HG03108 (cell line): ENCODE measurements around the gene GABBR1.

ENCODE experiments used
- ATAC-seq: cut with Tn5 transposase; IDR thresholded peaks from one replicate; pipeline ENCODE4 v1.9.1; 2021; ENCODE audit warnings: moderate library complexity; ENCODE audit not compliant: unreplicated experiment

The GABBR1 gene

GRCh38 chr6:29655658-29656057, 22.7 kb upstream of the GABBR1 start:
- ATAC-seq, result no peak

GRCh38 chr6:29653452-29654038, 20.6 kb upstream of the GABBR1 start:
- no peak for ATAC-seq

- ATAC-seq, result no peak
These were observed 19.2 kb upstream of the GABBR1 start for GRCh38 chr6:29652198-29652584.

GRCh38 chr6:29651413-29652197, 18.6 kb upstream of the GABBR1 start:
- ATAC-seq, result no peak

- peak; percentile 97 for ATAC-seq
These were observed 17.0 kb upstream of the GABBR1 start for GRCh38 chr6:29649701-29650673.

GRCh38 chr6:29647927-29648642, 15.1 kb upstream of the GABBR1 start:
- no peak for ATAC-seq

- ATAC-seq, result no peak
These were observed 8.6 kb upstream of the GABBR1 start for GRCh38 chr6:29641430-29642148.

- ATAC-seq, result no peak
These were observed 4.3 kb upstream of the GABBR1 start for GRCh38 chr6:29637247-29637646.

GRCh38 chr6:29633534-29633905, 537 bp upstream of the GABBR1 start:
- no peak for ATAC-seq

GRCh38 chr6:29631860-29632731, 887 bp downstream of the GABBR1 start:
- peak; percentile 17 for ATAC-seq

- no peak for ATAC-seq
These were observed 1.7 kb downstream of the GABBR1 start for GRCh38 chr6:29631209-29631810.

GRCh38 chr6:29630315-29630714, 2.7 kb downstream of the GABBR1 start:
- ATAC-seq, result no peak

GRCh38 chr6:29629571-29629970, 3.4 kb downstream of the GABBR1 start:
- ATAC-seq, result no peak

- ATAC-seq, result no peak
These were observed 4.3 kb downstream of the GABBR1 start for GRCh38 chr6:29628419-29629281.

- no peak for ATAC-seq
These were observed 5.1 kb downstream of the GABBR1 start for GRCh38 chr6:29627755-29628418.

- no peak for ATAC-seq
These were observed 5.8 kb downstream of the GABBR1 start for GRCh38 chr6:29626948-29627754.
